SJCRH30 (cell line): ENCODE measurements around the gene PTPDC1. TPM values are rescaled to one million over a fixed set of nuclear protein-coding genes. Genes with fewer than 3 reads are reported as not detected.
"Not testable (repeated sequence)": the region's sequence is repeated elsewhere in the genome, so short reads cannot be mapped to it uniquely, and the experiment has no call there.

Experiments
- DNase-seq, 2 experiments: peaks; one replicate each; pipeline ENCODE4 v3.0.0-alpha.2; 2015 to 2020
- H3K27ac ChIP-seq: fragments of 250-450 bp; sonication (Bioruptor Pico); 2 replicates; pipeline ENCODE4 v1.5.1; 2020; ENCODE audit warnings: mild to moderate bottlenecking, moderate library complexity
- H3K27me3 ChIP-seq: fragments of 250-450 bp; sonication (Bioruptor Pico); 2 replicates; pipeline ENCODE4 v1.5.1; 2020; ENCODE audit warnings: mild to moderate bottlenecking, moderate library complexity
- H3K36me3 ChIP-seq: fragments of 250-450 bp; sonication (Bioruptor Pico); 2 replicates; pipeline ENCODE4 v1.5.1; 2020; ENCODE audit warnings: mild to moderate bottlenecking, moderate library complexity
- H3K4me1 ChIP-seq: fragments of 250-450 bp; sonication (Bioruptor Pico); 2 replicates; pipeline ENCODE4 v1.5.1; 2020; ENCODE audit warnings: mild to moderate bottlenecking, moderate library complexity
- H3K4me3 ChIP-seq: fragments of 250-450 bp; sonication (Bioruptor Pico); 2 replicates; pipeline ENCODE4 v1.5.1; 2020; ENCODE audit warnings: mild to moderate bottlenecking, moderate library complexity
- H3K9me3 ChIP-seq: fragments of 250-450 bp; sonication (Bioruptor Pico); replicated peaks from 2 replicates; pipeline ENCODE4 v1.5.1; 2020; ENCODE audit warnings: mild to moderate bottlenecking, moderate library complexity
- total RNA-seq: library from RNA; depleted of rRNA; stranded (reverse); fragments of >200 nt; shearing (Covaris generic); gene quantifications from 2 replicates; pipeline ENCODE4 v1.2.3, GENCODE V29; 2014

The PTPDC1 gene
- total RNA-seq, 1 experiment from 2014 or later, result 23.9 TPM

DNA sequence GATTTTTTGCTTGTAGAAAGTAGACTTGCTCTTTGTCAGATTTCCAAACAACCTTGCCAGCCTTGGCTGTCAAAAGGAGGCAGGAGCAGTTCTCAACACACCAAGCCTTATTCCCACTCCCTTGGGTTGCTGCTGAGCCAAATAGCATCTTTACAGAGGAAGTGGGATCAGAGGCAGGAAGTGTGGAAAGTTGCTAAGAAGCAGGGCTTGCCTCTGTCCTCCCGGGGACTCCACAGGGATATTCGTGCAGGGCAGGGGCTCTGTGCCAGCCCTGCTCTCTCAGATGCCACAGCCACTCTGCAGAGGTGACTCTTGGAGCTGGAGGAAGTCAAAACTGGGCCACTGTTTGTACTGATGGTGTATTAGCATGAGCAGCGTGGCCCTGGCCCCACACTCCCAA lies 24.3 kb downstream of the PTPDC1 start:
- H3K27me3 ChIP-seq, result no peaks in the 10 kb centered on the region
- H3K4me3 ChIP-seq, result no peak overlapping the region
- H3K27ac ChIP-seq, result no peak overlapping the region
- no peaks in the 10 kb centered on the region for H3K4me1 ChIP-seq
- 0 out of 2 replicates have a peak, but pooled peaks cover 4% of the 10 kb centered on the region for H3K9me3 ChIP-seq
- H3K36me3 ChIP-seq, result peaks cover 7% of the 10 kb centered on the region; the same call in 1 of the 2 replicates
- peak in 1 of 2 experiments; percentile 8 for DNase-seq

DNA sequence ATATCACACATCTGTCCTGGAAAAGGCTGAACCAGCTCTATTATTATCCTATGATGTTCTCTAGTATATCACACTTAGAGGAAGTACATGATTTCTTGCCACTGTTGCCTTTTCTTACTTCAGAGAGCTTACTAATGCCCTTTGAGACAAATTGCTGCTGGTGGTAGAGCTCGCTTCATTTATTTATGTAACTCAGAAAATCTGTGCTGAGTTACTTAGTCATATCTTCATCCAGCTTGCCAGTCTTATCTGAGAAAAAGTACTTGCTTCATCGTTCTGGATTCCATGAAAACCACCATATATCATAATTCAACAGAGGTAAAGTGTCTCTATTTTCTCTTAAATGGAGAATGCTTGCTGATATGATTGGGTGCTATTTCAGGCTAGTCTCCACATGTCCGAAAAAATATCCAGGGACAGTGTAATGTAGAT lies 26.6 kb downstream of the PTPDC1 start:
- H3K4me3 ChIP-seq, result no peak overlapping the region
- H3K9me3 ChIP-seq, result 0 out of 2 replicates have a peak, but pooled peaks cover 4% of the 10 kb centered on the region
- H3K36me3 ChIP-seq, result 0 out of 2 replicates have a peak, but pooled peaks cover 2% of the 10 kb centered on the region
- no peak overlapping the region for H3K27ac ChIP-seq
- no peaks in the 10 kb centered on the region for H3K27me3 ChIP-seq
- DNase-seq, result no peak
- H3K4me1 ChIP-seq, result no peaks in the 10 kb centered on the region

DNA sequence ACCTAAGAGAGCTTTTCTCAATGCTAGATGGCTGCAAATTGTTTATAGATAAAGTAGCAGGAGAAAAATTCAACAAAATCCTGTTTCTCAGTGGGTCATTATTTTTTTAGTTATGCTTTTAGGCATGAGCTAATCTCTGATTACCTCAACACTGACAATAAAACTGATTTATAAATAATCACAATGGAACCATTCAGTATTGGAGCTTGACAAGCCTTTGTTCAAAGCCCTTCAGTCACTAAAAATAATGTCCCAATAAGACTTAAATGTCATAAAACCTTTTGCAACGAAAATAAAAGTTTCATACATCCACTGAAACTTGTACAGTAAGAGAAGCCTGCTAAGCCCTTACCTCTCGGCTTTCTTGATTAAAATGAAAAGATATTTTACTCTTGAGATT lies 27.2 kb downstream of the PTPDC1 start:
- Histone ChIP-seq H3K4me1 (no peaks in the 10 kb centered on the region), H3K36me3 (0 out of 2 replicates have a peak, but pooled peaks cover 2% of the 10 kb centered on the region), H3K27ac (no peak overlapping the region), H3K4me3 (no peak overlapping the region), H3K9me3 (0 out of 2 replicates have a peak, but pooled peaks cover 4% of the 10 kb centered on the region), H3K27me3 (no peaks in the 10 kb centered on the region)
- no peak for DNase-seq

DNA sequence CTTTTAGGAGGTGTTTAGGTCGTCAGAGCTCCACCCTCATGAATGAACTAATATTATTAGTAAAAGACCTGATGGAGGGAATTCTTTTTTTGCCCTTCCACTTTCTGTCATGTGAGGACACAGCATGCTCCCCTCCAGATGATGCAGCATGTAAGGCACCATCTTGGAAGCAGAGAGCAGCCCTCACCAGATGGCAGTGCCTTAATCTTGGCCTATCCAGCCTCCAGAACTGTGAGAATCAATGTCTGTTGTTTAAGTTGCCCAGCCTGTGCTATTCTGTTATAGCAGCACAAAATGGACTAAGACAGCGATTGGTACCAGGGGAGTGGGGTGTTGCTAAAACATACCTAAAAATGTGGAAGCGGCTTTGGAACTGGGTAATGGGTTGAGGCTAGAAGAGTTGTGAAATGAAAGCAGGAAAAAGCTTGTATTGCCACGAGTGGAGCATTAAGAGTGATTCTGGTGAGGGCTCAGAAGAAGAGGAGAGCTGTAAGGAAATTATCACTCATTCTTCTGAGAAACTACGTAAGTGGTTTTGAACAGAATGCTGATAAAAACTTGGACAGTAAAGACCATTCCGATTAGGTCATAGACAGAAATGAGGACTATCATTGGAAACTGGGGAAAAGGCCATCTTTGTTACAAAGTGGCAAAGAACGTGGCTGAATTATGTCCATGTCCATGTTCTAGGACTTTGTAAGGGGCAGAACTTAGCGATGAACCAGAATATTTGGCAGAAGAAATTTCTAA lies 28.6 kb downstream of the PTPDC1 start:
- Histone ChIP-seq H3K4me1 (no peaks in the 10 kb centered on the region), H3K9me3 (0 out of 2 replicates have a peak, but pooled peaks cover 4% of the 10 kb centered on the region), H3K27ac (no peak overlapping the region), H3K36me3 (no peaks in the 10 kb centered on the region), H3K4me3 (no peak overlapping the region), H3K27me3 (no peaks in the 10 kb centered on the region)
- DNase-seq, result no peak

DNA sequence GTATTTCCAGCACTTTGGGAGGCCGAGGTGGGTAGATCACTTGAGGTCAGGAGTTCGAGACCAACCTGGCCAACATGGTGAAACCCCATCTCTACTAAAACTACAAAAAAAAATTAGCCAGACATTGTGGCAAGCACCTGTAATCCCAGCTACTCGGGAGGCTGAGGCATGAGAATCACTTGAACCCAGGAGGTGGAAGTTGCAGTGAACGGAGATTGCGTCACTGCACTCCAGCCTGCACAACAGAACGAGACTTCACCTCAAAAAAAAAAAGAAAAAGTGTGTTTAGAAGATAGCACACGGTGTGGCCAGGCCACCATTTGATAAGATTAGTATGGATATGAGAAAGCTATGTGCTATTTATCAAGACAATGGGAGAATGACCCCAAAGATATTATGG lies 35.8 kb downstream of the PTPDC1 start:
- H3K4me1 ChIP-seq, DNase-seq, H3K4me3 ChIP-seq, H3K27me3 ChIP-seq, H3K36me3 ChIP-seq, H3K27ac ChIP-seq, H3K9me3 ChIP-seq: not testable (repeated sequence)

DNA sequence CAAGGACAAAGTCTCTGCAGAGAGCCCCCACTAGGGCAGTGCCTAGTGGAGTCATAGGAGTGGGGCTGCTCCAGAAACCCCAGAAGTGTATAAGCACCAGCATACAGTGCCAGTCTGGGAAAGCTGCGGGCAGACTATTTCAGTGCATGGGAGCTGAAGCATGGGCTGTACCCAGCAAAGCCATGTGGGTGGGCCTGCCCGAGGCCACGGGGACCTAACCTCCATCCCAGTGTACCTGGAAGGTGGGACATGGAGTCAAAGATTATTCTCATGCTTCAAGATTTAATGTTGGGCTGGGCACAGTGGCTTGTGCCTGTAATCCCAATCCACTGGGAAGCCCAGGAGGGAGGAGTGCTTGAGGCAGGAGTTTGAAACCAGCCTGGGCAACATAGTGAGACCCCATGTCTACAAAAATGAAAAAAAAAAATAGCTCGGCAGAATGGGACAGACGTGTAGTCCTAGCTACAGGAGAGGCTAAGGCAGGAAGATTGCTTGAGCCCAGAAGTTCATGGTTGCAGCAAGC lies 36.7 kb downstream of the PTPDC1 start:
- Histone ChIP-seq H3K9me3 (peaks cover 3% of the 10 kb centered on the region; the same call in 1 of the 2 replicates), H3K4me3 (no peak overlapping the region), H3K4me1 (no peaks in the 10 kb centered on the region), H3K36me3 (peaks cover 3% of the 10 kb centered on the region; the same call in 1 of the 2 replicates), H3K27me3 (no peaks in the 10 kb centered on the region), H3K27ac (no peak overlapping the region)
- DNase-seq, result no peak

DNA sequence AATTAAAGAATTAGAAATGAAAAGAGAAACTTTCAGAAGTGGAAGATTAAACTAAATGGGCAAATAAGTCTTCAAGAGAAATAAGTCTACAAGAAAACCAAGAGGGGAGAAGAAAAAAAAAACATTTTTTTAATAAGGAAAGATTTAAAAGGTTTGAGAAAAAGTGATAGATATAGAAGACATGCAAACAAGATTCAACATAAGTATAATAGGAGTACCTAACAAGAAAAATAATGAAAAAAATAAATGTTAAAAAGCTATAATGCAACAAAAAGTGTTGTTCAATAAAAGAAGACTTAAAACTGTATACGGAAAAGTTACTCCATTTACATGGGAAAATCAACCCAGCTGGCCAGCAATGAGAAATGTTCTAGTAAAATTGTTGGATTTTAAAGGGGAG lies 42.6 kb downstream of the PTPDC1 start:
- peaks cover 7% of the 10 kb centered on the region; the same call in 1 of the 2 replicates for H3K9me3 ChIP-seq
- no peaks in the 10 kb centered on the region for H3K27me3 ChIP-seq
- H3K4me3 ChIP-seq, result no peak overlapping the region
- no peak overlapping the region for H3K27ac ChIP-seq
- DNase-seq, result no peak
- H3K4me1 ChIP-seq, result no peaks in the 10 kb centered on the region
- no peaks in the 10 kb centered on the region for H3K36me3 ChIP-seq

DNA sequence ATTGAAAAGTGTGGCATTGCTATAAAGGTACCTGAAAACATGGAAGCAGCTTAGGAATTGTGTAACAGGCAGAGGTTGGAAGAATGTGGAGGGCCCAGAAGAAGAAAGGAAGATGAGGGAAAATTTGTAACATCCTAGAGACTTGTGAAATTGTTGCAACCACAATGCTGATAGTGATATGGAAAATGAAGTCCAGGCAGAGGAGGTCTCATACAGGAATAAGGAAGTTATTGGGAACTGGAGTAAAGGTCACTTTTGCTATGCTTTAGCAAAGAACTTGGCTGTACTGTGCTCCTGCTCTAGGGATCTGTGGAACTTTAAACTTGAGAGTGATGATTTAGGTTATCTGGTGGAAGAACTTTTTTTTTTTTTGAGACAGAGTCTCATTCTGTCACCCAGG lies 43.5 kb downstream of the PTPDC1 start:
- no peaks in the 10 kb centered on the region for H3K4me1 ChIP-seq
- DNase-seq, result no peak
- H3K4me3 ChIP-seq, result no peak overlapping the region
- H3K9me3 ChIP-seq, result peaks cover 7% of the 10 kb centered on the region; the same call in 1 of the 2 replicates
- no peaks in the 10 kb centered on the region for H3K36me3 ChIP-seq
- no peak overlapping the region for H3K27ac ChIP-seq
- no peaks in the 10 kb centered on the region for H3K27me3 ChIP-seq

DNA sequence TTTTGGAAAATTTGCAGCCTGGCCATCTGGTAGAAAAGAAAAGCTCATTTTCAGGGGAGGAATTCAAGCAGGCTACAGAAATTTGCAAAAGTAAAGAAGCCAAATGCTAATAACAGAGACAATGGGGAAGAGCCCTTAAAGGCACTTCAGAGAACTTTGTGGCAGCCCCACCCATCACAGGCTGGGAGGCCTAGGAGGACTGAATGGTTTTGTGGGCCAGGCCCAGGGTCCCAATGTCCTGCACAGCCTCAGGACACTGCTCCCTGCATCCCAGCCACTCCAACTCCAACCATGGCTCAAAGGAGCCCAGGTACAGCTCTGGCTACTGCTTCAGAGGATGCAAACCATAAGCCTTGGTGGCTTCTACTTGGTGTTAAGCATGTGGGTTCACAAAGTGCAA lies 44.3 kb downstream of the PTPDC1 start:
- no peaks in the 10 kb centered on the region for H3K4me1 ChIP-seq
- no peak for DNase-seq
- H3K27me3 ChIP-seq, result no peaks in the 10 kb centered on the region
- H3K9me3 ChIP-seq, result peaks cover 7% of the 10 kb centered on the region; the same call in 1 of the 2 replicates
- no peak overlapping the region for H3K27ac ChIP-seq
- H3K4me3 ChIP-seq, result no peak overlapping the region
- no peaks in the 10 kb centered on the region for H3K36me3 ChIP-seq

DNA sequence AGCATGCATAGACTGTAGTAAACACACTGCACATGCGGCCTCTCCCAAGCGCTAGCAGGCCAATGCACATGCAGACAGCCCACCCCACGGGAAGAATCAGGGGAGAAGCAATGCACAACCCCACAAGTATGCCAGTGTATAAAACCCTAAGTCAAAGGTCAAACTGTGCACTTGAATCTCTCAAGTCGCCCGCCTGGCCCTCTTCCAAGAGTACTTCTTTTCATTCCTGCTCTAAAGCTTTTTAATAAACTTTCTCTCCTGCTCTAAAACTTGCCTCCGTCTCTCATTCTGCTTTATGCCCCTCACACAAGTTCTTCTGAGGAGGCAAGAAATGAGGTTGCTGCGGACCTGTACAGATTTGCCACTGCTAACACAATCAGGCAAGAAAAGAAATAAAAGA lies 50.4 kb downstream of the PTPDC1 start:
- no peaks in the 10 kb centered on the region for H3K27me3 ChIP-seq
- H3K4me1 ChIP-seq, result peaks cover 8% of the 10 kb centered on the region
- no peak overlapping the region for H3K27ac ChIP-seq
- H3K4me3 ChIP-seq, result no peak overlapping the region
- no peak for DNase-seq
- 0 out of 2 replicates have a peak, but pooled peaks cover 4% of the 10 kb centered on the region for H3K9me3 ChIP-seq
- no peaks in the 10 kb centered on the region for H3K36me3 ChIP-seq

DNA sequence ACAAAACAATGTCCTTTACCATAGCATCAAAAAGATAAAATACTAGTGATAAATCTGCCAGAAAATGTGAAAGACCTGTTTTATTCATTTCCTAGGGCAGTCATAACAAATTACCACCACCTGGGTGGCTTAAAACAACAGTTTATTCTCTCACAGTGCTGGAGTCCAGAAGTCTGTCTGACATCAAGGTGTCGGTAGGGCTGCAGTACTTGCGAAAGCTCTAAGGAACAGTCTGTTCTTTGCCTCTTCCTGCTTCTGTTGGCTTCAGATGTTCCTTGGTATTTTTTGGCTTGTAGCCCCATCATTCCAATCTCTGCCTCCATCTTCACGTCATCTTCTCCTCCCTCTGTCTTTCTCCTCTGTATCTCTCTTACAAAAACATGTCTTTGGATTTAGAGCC lies 51.0 kb downstream of the PTPDC1 start:
- Histone ChIP-seq H3K9me3 (0 out of 2 replicates have a peak, but pooled peaks cover 4% of the 10 kb centered on the region), H3K4me3 (no peak overlapping the region), H3K4me1 (peaks cover 11% of the 10 kb centered on the region), H3K36me3 (no peaks in the 10 kb centered on the region), H3K27me3 (no peaks in the 10 kb centered on the region), H3K27ac (no peak overlapping the region)
- DNase-seq, result no peak

DNA sequence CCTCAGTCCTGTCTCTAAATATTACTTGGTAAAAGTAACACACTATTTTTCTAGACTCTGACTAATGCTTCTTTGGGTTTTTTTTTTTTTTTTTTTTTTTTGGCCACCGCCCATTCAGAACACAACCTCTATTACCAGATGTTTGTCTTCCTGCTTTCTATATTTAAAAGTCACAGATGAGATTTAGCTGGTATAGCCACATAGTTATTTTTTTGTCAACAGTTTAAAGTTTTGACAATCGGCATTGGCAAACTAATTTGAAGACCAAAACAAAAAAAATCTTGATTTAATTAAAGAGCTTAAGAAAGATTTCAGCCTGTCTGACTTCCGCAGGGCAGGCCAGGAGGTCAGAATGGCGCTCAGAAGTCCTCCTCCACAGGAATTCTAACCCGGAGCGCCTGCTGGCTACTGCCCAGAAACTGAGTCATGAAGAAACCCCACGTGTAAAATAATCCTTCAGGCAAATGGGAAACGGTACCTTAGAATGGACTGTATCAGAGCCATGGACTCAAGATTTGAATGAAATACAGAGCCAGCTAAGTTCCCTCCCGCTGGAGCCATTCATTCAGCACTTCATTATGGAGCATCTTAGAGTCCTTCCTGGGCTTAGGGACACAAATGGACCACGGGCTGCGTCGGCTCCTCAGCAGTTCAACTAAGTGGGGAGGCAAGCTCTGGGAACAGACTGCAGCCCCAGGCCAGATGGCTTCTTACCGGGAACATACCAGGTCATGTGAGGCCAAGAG lies 55.6 kb downstream of the PTPDC1 start:
- peak; percentile 78 to 82 for DNase-seq
- Histone ChIP-seq H3K27me3 (no peaks in the 10 kb centered on the region), H3K9me3 (no peaks in the 10 kb centered on the region), H3K36me3 (no peaks in the 10 kb centered on the region), H3K4me1 (peaks cover 19% of the 10 kb centered on the region), H3K27ac (peak overlapping the region; percentile 59), H3K4me3 (peak overlapping the region; percentile 38)

DNA sequence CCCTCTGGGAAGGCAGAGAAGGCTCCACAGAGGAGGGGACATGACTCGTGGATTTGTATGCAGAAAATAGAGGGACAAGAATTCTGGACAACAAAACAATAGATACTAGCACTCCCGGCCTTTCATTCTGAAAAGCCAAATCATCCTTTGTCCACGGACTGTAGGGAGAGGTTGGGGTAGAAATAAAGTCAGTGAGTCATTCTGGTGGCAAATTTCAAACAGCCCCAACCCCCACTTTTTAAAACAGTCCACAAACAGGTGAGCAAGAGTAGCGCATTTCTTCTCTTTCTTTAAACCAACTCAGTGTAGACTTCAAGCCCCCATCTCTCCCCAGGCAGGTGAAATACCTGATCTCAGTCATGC lies 56.1 kb downstream of the PTPDC1 start:
- Histone ChIP-seq H3K9me3 (no peaks in the 10 kb centered on the region), H3K36me3 (no peaks in the 10 kb centered on the region), H3K27ac (peak overlapping the region; percentile 59), H3K4me1 (peaks cover 19% of the 10 kb centered on the region), H3K4me3 (peak overlapping the region; percentile 38; the same call in 1 of the 2 replicates), H3K27me3 (no peaks in the 10 kb centered on the region)
- DNase-seq, result no peak

DNA sequence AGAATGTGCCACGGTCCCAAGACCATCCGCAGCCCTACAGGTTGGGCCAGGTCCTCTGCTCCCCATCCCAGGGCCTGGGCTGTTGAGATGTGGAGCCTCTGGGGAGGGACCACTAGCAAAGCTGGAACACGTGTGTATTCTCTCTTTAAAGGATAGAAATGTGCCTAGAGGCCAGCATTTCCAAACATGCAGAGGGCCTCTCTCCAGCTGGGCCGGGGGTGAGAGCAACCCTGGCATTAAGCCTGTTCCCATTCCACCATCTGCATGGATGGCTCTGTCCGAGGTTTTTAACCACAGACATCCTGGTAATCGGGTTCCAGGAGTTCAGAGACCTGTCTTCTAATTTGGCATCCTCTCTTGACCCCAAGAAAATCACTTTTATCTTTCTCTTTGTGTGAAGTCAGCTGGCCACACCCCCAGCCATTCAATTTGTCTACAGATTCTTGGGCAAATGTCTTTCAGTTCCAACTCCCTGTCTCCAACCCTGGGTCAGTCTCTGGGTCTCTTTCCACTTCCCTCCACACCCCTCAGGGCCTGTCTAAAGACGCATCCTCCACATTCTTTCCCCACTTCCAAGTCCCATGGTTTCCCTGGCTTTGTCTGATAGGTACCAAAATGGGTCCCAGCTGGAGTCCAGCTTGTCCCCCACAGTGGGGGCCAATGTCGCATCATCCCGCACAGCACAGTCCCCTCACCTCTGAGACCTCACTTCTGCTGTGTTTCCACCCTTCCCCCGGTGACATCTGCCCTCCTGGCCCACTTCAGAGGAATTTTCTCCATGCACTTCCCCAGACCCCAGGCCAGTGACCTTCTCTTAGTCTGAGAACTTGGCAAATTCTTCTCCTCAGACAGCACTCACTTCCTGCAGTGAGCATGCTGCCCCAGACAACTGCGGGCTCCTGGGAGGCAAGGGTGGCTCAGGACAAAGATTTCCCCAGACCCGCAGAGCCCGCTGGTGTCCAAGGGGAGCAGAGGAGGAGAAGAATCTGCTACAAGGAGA lies 56.8 kb downstream of the PTPDC1 start:
- peak in 1 of 2 experiments; percentile 17 for DNase-seq
- Histone ChIP-seq H3K4me3 (no peak overlapping the region), H3K4me1 (peaks cover 19% of the 10 kb centered on the region), H3K27ac (no peak overlapping the region; the same call in 1 of the 2 replicates), H3K9me3 (no peaks in the 10 kb centered on the region), H3K27me3 (no peaks in the 10 kb centered on the region), H3K36me3 (no peaks in the 10 kb centered on the region)
